DND-41 (cell line): ENCODE measurements around the gene CDKN1A.

Source experiments
- ATAC-seq: fragments of 200-7000 bp; cut with Tn5 transposase; 3 replicates; pipeline ENCODE4 v1.9.1; 2021; ENCODE audit warnings: low read depth; ENCODE audit not compliant: insufficient read depth
- DNase-seq: peaks from one replicate; pipeline ENCODE4 v3.0.0-alpha.2; 2020
- H2AFZ ChIP-seq: 2 replicates; pipeline ENCODE4 v1.6.0; 2012; ENCODE audit warnings: low read depth, low read length
- H3K27ac ChIP-seq: 2 replicates; pipeline ENCODE4 v1.5.1; 2012; ENCODE audit warnings: low read length, inconsistent platforms
- H3K27me3 ChIP-seq: fragments of 200-600 bp; sonication (generic); 2 replicates; pipeline ENCODE4 v1.6.0; 2012; ENCODE audit warnings: low read length, mild to moderate bottlenecking, inconsistent platforms; ENCODE audit not compliant: insufficient read depth, poor library complexity
- H3K36me3 ChIP-seq: 2 replicates; pipeline ENCODE4 v1.5.1; 2012; ENCODE audit warnings: low read length, inconsistent platforms; ENCODE audit not compliant: insufficient read depth
- H3K4me1 ChIP-seq: 2 replicates; pipeline ENCODE4 v1.5.1; 2012; ENCODE audit warnings: mild to moderate bottlenecking, low read length; ENCODE audit not compliant: insufficient read depth
- H3K4me2 ChIP-seq: 2 replicates; pipeline ENCODE4 v1.6.0; 2012; ENCODE audit warnings: mild to moderate bottlenecking, moderate library complexity, low read length, inconsistent platforms; ENCODE audit not compliant: insufficient read depth
- H3K4me3 ChIP-seq, 2 experiments: fragments of 200-600 bp in 1 of 2; shearing (Covaris generic) in 1 of 2; 2 replicates each; pipeline ENCODE4 v1.5.1; 2012 to 2016; ENCODE audit warnings: inconsistent platforms in 2 of 2, low read length in 2 of 2, mild to moderate bottlenecking in 2 of 2, low read depth in 1 of 2, moderate library complexity in 1 of 2
- H3K79me2 ChIP-seq: 2 replicates; pipeline ENCODE4 v1.6.0; 2012; ENCODE audit warnings: low read length, inconsistent platforms; ENCODE audit not compliant: insufficient read depth
- H3K9ac ChIP-seq: 2 replicates; pipeline ENCODE4 v1.6.0; 2012; ENCODE audit warnings: low read depth, mild to moderate bottlenecking, inconsistent platforms, low read length, moderate library complexity
- H3K9me3 ChIP-seq: 2 replicates; pipeline ENCODE4 v1.5.1; 2012; ENCODE audit warnings: low read length, moderate library complexity, mild to moderate bottlenecking, inconsistent platforms; ENCODE audit not compliant: insufficient read depth, severe bottlenecking
- H4K20me1 ChIP-seq: 2 replicates; pipeline ENCODE4 v1.6.0; 2012; ENCODE audit warnings: low read length; ENCODE audit not compliant: insufficient read depth
- EZH2 ChIP-seq: IDR thresholded peaks from 3 replicates; pipeline ENCODE4 v1.6.1; 2012; ENCODE audit warnings: borderline replicate concordance, low read depth, mild to moderate bottlenecking, moderate library complexity, low read length, inconsistent platforms; ENCODE audit not compliant: severe bottlenecking
- TF ChIP-seq, protein P1 (sequence below): IDR thresholded peaks from 2 replicates; pipeline ENCODE4 v1.5.1; 2012; ENCODE audit warnings: borderline replicate concordance, low read length, moderate library complexity, mild to moderate bottlenecking; ENCODE audit not compliant: poor library complexity, severe bottlenecking; ENCODE audit errors: extremely low read depth

The CDKN1A gene

DNA sequence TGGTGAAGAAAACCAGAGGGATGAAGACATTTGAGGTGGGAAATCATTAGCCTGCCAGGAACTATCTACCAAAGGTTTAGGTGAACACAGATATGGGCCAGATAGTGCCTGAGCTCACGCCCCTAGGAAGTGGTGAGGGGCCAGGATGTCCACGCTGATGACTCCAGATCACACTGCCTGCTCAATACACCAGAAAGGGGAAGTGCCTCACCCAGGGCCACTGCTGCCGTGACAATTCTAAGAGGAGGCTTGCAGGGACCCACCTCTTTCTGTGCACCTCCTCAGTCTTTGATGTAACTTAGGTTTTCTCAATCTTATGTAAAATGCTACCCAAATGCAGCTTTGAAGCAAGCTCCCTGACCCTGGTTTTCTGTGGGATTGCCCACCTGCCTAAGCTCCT, 13.7 kb downstream of the CDKN1A start:
- Histone ChIP-seq H3K9ac (no peak overlapping the region), H3K4me3 (no peak overlapping the region), H3K79me2 (no peaks in the 10 kb centered on the region), H3K27me3 (no peaks in the 10 kb centered on the region), H3K9me3 (no peaks in the 10 kb centered on the region), H3K4me2 (no peak overlapping the region), H3K27ac (no peak overlapping the region), H2AFZ (no peak overlapping the region), H3K36me3 (no peaks in the 10 kb centered on the region), H4K20me1 (no peaks in the 10 kb centered on the region), H3K4me1 (peaks cover 6% of the 10 kb centered on the region; the same call in 1 of the 2 replicates)
- DNase-seq, result peak; percentile 30
- ATAC-seq, result peak; percentile 69
- TF ChIP-seq EZH2, result no peak
- TF ChIP-seq, protein P1, sequence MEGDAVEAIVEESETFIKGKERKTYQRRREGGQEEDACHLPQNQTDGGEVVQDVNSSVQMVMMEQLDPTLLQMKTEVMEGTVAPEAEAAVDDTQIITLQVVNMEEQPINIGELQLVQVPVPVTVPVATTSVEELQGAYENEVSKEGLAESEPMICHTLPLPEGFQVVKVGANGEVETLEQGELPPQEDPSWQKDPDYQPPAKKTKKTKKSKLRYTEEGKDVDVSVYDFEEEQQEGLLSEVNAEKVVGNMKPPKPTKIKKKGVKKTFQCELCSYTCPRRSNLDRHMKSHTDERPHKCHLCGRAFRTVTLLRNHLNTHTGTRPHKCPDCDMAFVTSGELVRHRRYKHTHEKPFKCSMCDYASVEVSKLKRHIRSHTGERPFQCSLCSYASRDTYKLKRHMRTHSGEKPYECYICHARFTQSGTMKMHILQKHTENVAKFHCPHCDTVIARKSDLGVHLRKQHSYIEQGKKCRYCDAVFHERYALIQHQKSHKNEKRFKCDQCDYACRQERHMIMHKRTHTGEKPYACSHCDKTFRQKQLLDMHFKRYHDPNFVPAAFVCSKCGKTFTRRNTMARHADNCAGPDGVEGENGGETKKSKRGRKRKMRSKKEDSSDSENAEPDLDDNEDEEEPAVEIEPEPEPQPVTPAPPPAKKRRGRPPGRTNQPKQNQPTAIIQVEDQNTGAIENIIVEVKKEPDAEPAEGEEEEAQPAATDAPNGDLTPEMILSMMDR, result no peak

DNA sequence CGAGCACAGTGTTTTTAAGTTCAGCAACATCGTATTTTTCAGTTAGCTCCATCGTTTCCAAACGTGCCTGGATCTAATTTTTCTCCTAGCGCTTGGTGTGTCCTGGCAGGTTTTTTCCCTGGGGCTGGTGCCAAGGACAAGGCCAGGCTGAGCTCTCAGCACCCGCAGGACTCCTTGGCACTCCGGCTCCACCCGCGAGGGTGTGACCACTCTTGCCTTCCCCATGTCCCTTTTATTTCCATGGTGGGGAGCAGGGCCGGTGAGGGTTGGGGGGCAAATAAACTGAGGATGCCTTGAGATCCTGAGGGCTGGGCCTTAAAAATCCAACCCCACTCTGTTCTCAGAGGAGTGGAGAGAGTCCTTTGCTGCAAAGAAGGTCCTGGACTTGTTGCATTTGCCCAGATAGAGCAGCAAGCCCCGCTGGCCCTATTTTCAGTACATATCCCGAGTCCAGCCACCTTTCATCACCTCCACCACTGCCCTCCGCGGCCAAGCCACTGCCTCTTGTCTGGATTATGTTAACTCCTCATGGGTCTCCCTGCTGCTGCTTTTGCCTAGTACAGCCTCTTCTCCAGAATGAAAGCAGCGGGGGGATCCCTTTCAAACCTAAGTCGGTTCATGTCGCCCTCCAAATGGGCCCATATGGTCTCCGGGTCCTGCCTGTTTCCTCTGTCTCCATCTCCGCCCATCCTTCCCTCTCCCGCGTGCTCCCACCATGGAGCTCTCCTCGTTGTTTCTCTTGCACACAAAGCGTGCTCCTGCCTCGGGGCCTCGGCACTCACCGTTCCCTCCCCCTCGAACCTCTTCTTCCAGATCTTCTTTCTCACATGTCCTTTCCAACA, 14.6 kb downstream of the CDKN1A start:
- no peaks in the 10 kb centered on the region for H4K20me1 ChIP-seq
- H3K9ac ChIP-seq, result no peak overlapping the region
- H3K4me1 ChIP-seq, result peaks cover 6% of the 10 kb centered on the region; the same call in 1 of the 2 replicates
- H3K4me2 ChIP-seq, result no peak overlapping the region
- H3K79me2 ChIP-seq, result no peaks in the 10 kb centered on the region
- H3K27ac ChIP-seq, result no peak overlapping the region
- no peak overlapping the region for H3K4me3 ChIP-seq
- H3K27me3 ChIP-seq, result no peaks in the 10 kb centered on the region
- TF ChIP-seq EZH2, result no peak
- TF ChIP-seq, protein P1, result no peak
- H3K36me3 ChIP-seq, result no peaks in the 10 kb centered on the region
- H2AFZ ChIP-seq, result no peak overlapping the region
- no peak for DNase-seq
- H3K9me3 ChIP-seq, result no peaks in the 10 kb centered on the region
- ATAC-seq, result no peak

DNA sequence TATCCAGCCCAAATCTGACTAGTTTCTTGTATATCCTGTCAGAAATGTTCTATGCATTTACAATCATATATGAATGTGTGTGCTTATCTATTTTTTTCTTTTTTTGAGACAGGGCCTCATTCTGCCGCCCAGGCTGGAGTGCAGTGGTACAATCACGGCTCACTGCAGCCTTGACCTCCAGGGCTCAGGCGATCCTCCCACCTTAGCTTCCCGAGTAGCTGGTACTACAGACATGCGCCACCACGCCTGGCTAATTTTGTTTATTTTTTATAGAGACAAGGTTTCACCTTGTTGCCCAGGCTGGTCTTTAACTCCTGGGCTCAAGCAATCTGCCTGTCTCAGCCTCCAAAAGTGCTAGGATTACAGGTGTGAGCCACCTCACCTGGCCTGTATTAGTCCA, 16.1 kb downstream of the CDKN1A start:
- H4K20me1 ChIP-seq, result no peaks in the 10 kb centered on the region
- no peak overlapping the region for H3K4me2 ChIP-seq
- H3K36me3 ChIP-seq, result no peaks in the 10 kb centered on the region
- no peak overlapping the region for H3K9ac ChIP-seq
- no peaks in the 10 kb centered on the region for H3K27me3 ChIP-seq
- no peak overlapping the region for H3K27ac ChIP-seq
- peaks cover 6% of the 10 kb centered on the region; the same call in 1 of the 2 replicates for H3K4me1 ChIP-seq
- no peak for DNase-seq
- H3K4me3 ChIP-seq, result no peak overlapping the region
- no peak for ATAC-seq
- no peaks in the 10 kb centered on the region for H3K79me2 ChIP-seq
- no peaks in the 10 kb centered on the region for H3K9me3 ChIP-seq
- H2AFZ ChIP-seq, result no peak overlapping the region
- no peak for TF ChIP-seq EZH2
- TF ChIP-seq, protein P1, result no peak
